SH-SY5Y (cell line): ENCODE results near the gene ICAM2.

Experiments
- GATA2 ChIP-seq: IDR thresholded peaks from 2 replicates; pipeline ENCODE4 v1.6.1; 2011; ENCODE audit warnings: mild to moderate bottlenecking, low read depth, low read length
- GATA3 ChIP-seq: IDR thresholded peaks from 2 replicates; pipeline ENCODE4 v1.6.1; 2011; ENCODE audit warnings: low read depth, mild to moderate bottlenecking, low read length, moderate library complexity

DNA sequence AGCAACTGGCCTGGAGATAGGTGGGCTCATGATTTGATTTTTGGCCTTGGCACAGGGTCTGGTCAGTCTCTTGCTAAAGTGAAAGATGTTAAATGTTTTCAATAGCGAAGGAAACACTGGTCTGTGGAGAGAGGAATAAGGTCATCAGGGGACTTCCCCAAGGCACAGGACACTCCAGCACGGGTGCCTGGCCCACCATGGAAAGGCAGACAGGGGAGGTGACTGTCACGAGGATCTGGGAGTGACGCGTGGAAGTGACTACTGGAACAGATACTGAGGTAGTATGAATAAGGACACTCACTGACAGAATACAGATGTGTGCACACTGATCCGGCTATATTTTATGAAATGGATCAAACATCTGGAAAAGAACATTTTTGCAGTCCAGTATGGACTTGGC is 16.7 kb upstream of the ICAM2 start:
- TF ChIP-seq GATA3 (no peak), GATA2 (no peak)
